K562 (cell line): ENCODE data around the gene R3HDM1. TPM values are rescaled to one million over a fixed set of nuclear protein-coding genes. Genes with fewer than 3 reads are reported as not detected.

Experiments
- ATAC-seq: fragments of 200-7000 bp; cut with Tn5 transposase; 3 replicates; pipeline ENCODE4 v1.9.1; 2020; ENCODE audit warnings: moderate library complexity
- BruUV-seq: library from RNA; stranded (reverse); fragments of 400-500 nt; replicated peaks from 2 replicates; lab custom pipeline; 2021; lab: Mats Ljungman, UMichigan
- CTCF ChIA-PET: fragments of 300-600 bp; formaldehyde crosslinking; extraction: SDS; loops from one replicate; lab custom pipeline; 2021; ENCODE audit warnings: low intra/inter-chr PET ratio; lab: Yijun Ruan, JAX
- POLR2A ChIA-PET: fragments of 300-600, 350-650 bp; sonication (Branson Sonifier 250); formaldehyde crosslinking; extraction: SDS; loops from one replicate; lab custom pipeline; 2021; ENCODE audit warnings: antibody characterized with exemption, inconsistent platforms; lab: Yijun Ruan, JAX
- DNase-seq, 4 experiments: peaks; one replicate each; pipeline versions ENCODE4 v3.0.0 to v3.0.0-alpha.2; 2011 to 2018; ENCODE audit warnings: low spot score in 3 of 4, mixed read lengths in 3 of 4; ENCODE audit errors: extremely low read depth in 1 of 4
- FAIRE-seq: peaks from 2 replicates; lab custom pipeline; 2011; peaks lifted over from hg19 to GRCh38; lab: Jason Lieb, UNC
- H2AFZ ChIP-seq: 2 replicates; pipeline ENCODE4 v1.6.0; 2011; ENCODE audit warnings: low read depth, low read length, control low read depth, inconsistent platforms
- H3K27ac ChIP-seq: fragments of 200-600 bp; 3 replicates; pipeline ENCODE4 v1.8.0; 2011; ENCODE audit warnings: low read depth, mild to moderate bottlenecking, control low read depth, inconsistent platforms, low read length, moderate library complexity, mixed read lengths; ENCODE audit errors: extremely low read depth
- H3K27me3 ChIP-seq, 2 experiments: fragments of 300-600 bp in 1 of 2; 2 replicates in 1 of 2; 3 replicates in 1 of 2; pipeline versions ENCODE4 v1.6.0 to v1.8.0; 2011; ENCODE audit warnings: inconsistent platforms in 2 of 2, low read length in 2 of 2, mild to moderate bottlenecking in 1 of 2, mixed read lengths in 1 of 2, moderate library complexity in 1 of 2; ENCODE audit not compliant: control insufficient read depth in 2 of 2, insufficient read depth in 2 of 2
- H3K36me3 ChIP-seq: fragments of 300-600 bp; 3 replicates; pipeline ENCODE4 v1.8.0; 2011; ENCODE audit warnings: mild to moderate bottlenecking, low read length, inconsistent platforms; ENCODE audit not compliant: control insufficient read depth, insufficient read depth
- H3K4me1 ChIP-seq, 2 experiments: fragments of 200-600 bp in 1 of 2; replicated peaks in 1 of 2; 2 replicates in 1 of 2; 3 replicates in 1 of 2; pipeline versions ENCODE4 v1.5.1 to v1.8.0; 2011; ENCODE audit warnings: inconsistent platforms in 2 of 2, low read length in 2 of 2, mild to moderate bottlenecking in 1 of 2, mixed read lengths in 1 of 2, moderate library complexity in 1 of 2; ENCODE audit not compliant: control insufficient read depth in 2 of 2, insufficient read depth in 2 of 2
- H3K4me2 ChIP-seq: 2 replicates; pipeline ENCODE4 v1.6.1; 2011; ENCODE audit warnings: low read length, control low read depth, inconsistent platforms, mixed read lengths; ENCODE audit not compliant: insufficient read depth
- H3K4me3 ChIP-seq: fragments of 200-600 bp; sonication (generic), shearing (Covaris generic); 2 replicates; pipeline ENCODE4 v1.5.1; 2016; ENCODE audit warnings: control low read depth, inconsistent platforms
- H3K79me2 ChIP-seq: fragments of 200-600 bp; 3 replicates; pipeline ENCODE4 v1.8.0; 2011; ENCODE audit warnings: low read length, inconsistent platforms; ENCODE audit not compliant: control insufficient read depth, insufficient read depth
- H3K9ac ChIP-seq, 2 experiments: 2 replicates each; pipeline versions ENCODE4 v1.6.0 to v1.6.1; 2011; ENCODE audit warnings: low read depth in 2 of 2, low read length in 2 of 2, control low read depth in 1 of 2, inconsistent platforms in 1 of 2, mild to moderate bottlenecking in 1 of 2, mixed read lengths in 1 of 2; ENCODE audit not compliant: insufficient read depth in 1 of 2
- H3K9me1 ChIP-seq: one replicate; pipeline ENCODE4 v1.6.0; 2011; ENCODE audit warnings: inconsistent platforms, mild to moderate bottlenecking, low read length, moderate library complexity; ENCODE audit not compliant: control insufficient read depth, insufficient read depth
- H3K9me3 ChIP-seq: replicated peaks from 2 replicates; pipeline ENCODE4 v1.5.1; 2011; ENCODE audit warnings: low read depth, low read length, inconsistent platforms; ENCODE audit not compliant: control insufficient read depth, insufficient read depth
- H4K20me1 ChIP-seq: replicated peaks from 2 replicates; pipeline ENCODE4 v1.6.1; 2011; ENCODE audit warnings: low read length, inconsistent platforms, mixed read lengths; ENCODE audit not compliant: control insufficient read depth, insufficient read depth
- EP300 ChIP-seq: IDR thresholded peaks from 2 replicates; pipeline ENCODE4 v1.6.1; 2012; ENCODE audit warnings: low read length, improper control_type of control experiment
- KHSRP ChIP-seq: fragments of 450-650 bp; IDR thresholded peaks from 2 replicates; pipeline ENCODE4 v1.6.1; 2017
- MIER1 ChIP-seq: fragments of 450-650 bp; IDR thresholded peaks from 2 replicates; pipeline ENCODE4 v1.6.1; 2016; ENCODE audit warnings: antibody characterized with exemption, mild to moderate bottlenecking, low read depth
- MTA2 ChIP-seq: fragments of 450-650 bp; IDR thresholded peaks from 2 replicates; pipeline ENCODE4 v1.6.1; 2016; ENCODE audit warnings: low read depth
- RBM34 ChIP-seq: fragments of 200-400 bp; formaldehyde crosslinking; IDR thresholded peaks from 2 replicates; pipeline ENCODE4 v1.6.1; 2018; ENCODE audit warnings: low read length, borderline replicate concordance; ENCODE audit not compliant: insufficient read depth
- SAFB ChIP-seq: fragments of 200-400 bp; formaldehyde crosslinking; IDR thresholded peaks from 2 replicates; pipeline ENCODE4 v1.6.1; 2017; ENCODE audit warnings: low read depth, low read length, borderline replicate concordance
- STAT6 ChIP-seq: sonication (generic); formaldehyde crosslinking; IDR thresholded peaks from 2 replicates; pipeline ENCODE4 v1.8.1; 2023; ENCODE audit warnings: mild to moderate bottlenecking, missing genetic modification reagents
- THAP7 ChIP-seq: fragments of 250-450 bp; sonication (Bioruptor Pico); IDR thresholded peaks from 2 replicates; pipeline ENCODE4 v1.5.0; 2021
- ZC3H8 ChIP-seq: fragments of 450-650 bp; IDR thresholded peaks from 2 replicates; pipeline ENCODE4 v1.6.1; 2017
- ZNF280A ChIP-seq: fragments of 450-650 bp; IDR thresholded peaks from 2 replicates; pipeline ENCODE4 v1.6.1; 2018; ENCODE audit warnings: mild to moderate bottlenecking, low read depth; ENCODE audit not compliant: partially characterized antibody
- ZNF316 ChIP-seq: fragments of 450-650 bp; IDR thresholded peaks from 2 replicates; pipeline ENCODE4 v1.6.1; 2016
- ZNF408 ChIP-seq: fragments of 250-450 bp; sonication (Bioruptor Pico); IDR thresholded peaks from 2 replicates; pipeline ENCODE4 v1.4.0; 2020; ENCODE audit warnings: low read depth, mild to moderate bottlenecking, moderate library complexity
- WGBS: fragments of 100-300 bp; shearing (Covaris generic); methylation state at CpG from one replicate; pipeline ENCODE4 v1.1.6; 2016; ENCODE audit warnings: low coverage, mixed read lengths; ENCODE audit not compliant: insufficient coverage; ENCODE audit errors: missing lambda C conversion rate; 5-methylcytosine and 5-hydroxymethylcytosine counted together
- in situ Hi-C: fragments of 300-500 bp; cut with MboI; formaldehyde crosslinking; loops from 4 replicates; pipeline ENCODE4 v1.15.0; 2018; ENCODE audit warnings: inconsistent platforms, mixed read lengths
- intact Hi-C: fragments of 100-400 bp; cut with micrococcal nuclease; formaldehyde crosslinking; loops from 2 replicates; pipeline ENCODE4 v1.14.2; 2022
- polyA plus RNA-seq, 8 experiments: library from polyadenylated mRNA; depleted of rRNA in 4 of 8; stranded (reverse) in 5 of 8; unstranded in 3 of 8; fragments of >200 nt; fragmentation: Nextera tagmentation in 2 of 8; fragmentation: Illumina TruSeq in 1 of 8; extraction: Ambion mirVana in 2 of 8; extraction: Trizol in 1 of 8; gene quantifications; 2 replicates each; pipeline versions ENCODE4 v1.2.1 to v1.2.3, GENCODE V29; 2011 to 2014; ENCODE audit warnings: inconsistent platforms in 1 of 8, missing spikeins in 1 of 8
- total RNA-seq, 7 experiments: library from RNA; depleted of rRNA in 6 of 7; stranded (reverse); fragments of >200 nt in 6 of 7; fragmentation: Illumina TruSeq in 2 of 7; extraction: Trizol in 2 of 7; gene quantifications; 2 replicates each; pipeline versions ENCODE4 v1.2.1 to v1.2.3, GENCODE V29; 2011 to 2021; ENCODE audit warnings: low replicate concordance in 1 of 7

Gene R3HDM1
- total and polyA plus RNA-seq, 9 of the 15 experiments (the other 6 are each of a cell fraction or from before 2014, with no cell fraction given), result 12.4 to 89.4 (median 31.0) TPM

GRCh38 chr2:135636982-135637381, 105.7 kb downstream of the R3HDM1 start:
- Histone ChIP-seq H3K4me1 (no peaks in the 10 kb centered on the region), H3K27me3 (no peaks in the 10 kb centered on the region), H3K4me2 (no peak overlapping the region), H3K36me3 (peaks cover 67% of the 10 kb centered on the region), H3K4me3 (no peak overlapping the region), H2AFZ (no peak overlapping the region), H3K9me1 (no peaks in the 10 kb centered on the region), H4K20me1 (no peaks in the 10 kb centered on the region), H3K79me2 (no peaks in the 10 kb centered on the region), H3K27ac (no peak overlapping the region), H3K9me3 (no peaks in the 10 kb centered on the region), H3K9ac (no peak overlapping the region)
- intact Hi-C loops, result no loop called here
- ATAC-seq, result no peak
- in situ Hi-C loops, result no loop called here
- no TSS peak for BruUV-seq
- CTCF ChIA-PET, result no interaction called here
- peak; percentile 23; the same call in 1 of the 2 replicates for TF ChIP-seq ZNF316
- TF ChIP-seq MIER1, result no peak
- no peak for TF ChIP-seq THAP7 (CRISPR knock-in tag)
- TF ChIP-seq ZC3H8, result no peak
- POLR2A ChIA-PET, result interaction anchor here (0.6 to 0.9 kb wide), 2 partner anchors 29 to 113 kb away, joined by 3 read pairs; no protein-coding TSS in a partner anchor
- WGBS, result 73% methylated on average over 1 of the region's 1 CpG
- no peak for DNase-seq
- FAIRE-seq, result no peak

GRCh38 chr2:135637456-135638087, 106.3 kb downstream of the R3HDM1 start:
- ATAC-seq (no peak), DNase-seq (no peak), FAIRE-seq (no peak)
- Histone ChIP-seq H3K9me3 (no peaks in the 10 kb centered on the region), H3K4me2 (no peak overlapping the region), H3K9me1 (no peaks in the 10 kb centered on the region), H3K27ac (no peak overlapping the region), H3K36me3 (peaks cover 65% of the 10 kb centered on the region), H3K27me3 (no peaks in the 10 kb centered on the region), H3K79me2 (no peaks in the 10 kb centered on the region), H3K9ac (no peak overlapping the region), H4K20me1 (no peaks in the 10 kb centered on the region), H3K4me1 (no peaks in the 10 kb centered on the region), H3K4me3 (no peak overlapping the region), H2AFZ (no peak overlapping the region)
- no TSS peak for BruUV-seq
- intact Hi-C loops, result no loop called here
- WGBS, result 78% methylated on average over 4 of the region's 4 CpGs
- in situ Hi-C loops, result no loop called here
- ChIA-PET CTCF (no interaction called here), POLR2A (interaction anchor here (0.6 to 1.4 kb wide), 3 partner anchors 12 to 113 kb away, joined by 3 to 4 read pairs (median 3); no protein-coding TSS in a partner anchor)
- no peak for TF ChIP-seq KHSRP
- TF ChIP-seq ZNF408 (CRISPR knock-in tag), result no peak
- TF ChIP-seq RBM34, result no peak
- no peak for TF ChIP-seq SAFB
- no peak for TF ChIP-seq EP300
- TF ChIP-seq STAT6 (CRISPR knock-in tag), result no peak
- TF ChIP-seq ZNF280A, result no peak
- TF ChIP-seq MTA2, result no peak
